IMR-90 (cell line): ENCODE measurements around the gene DAP3. TPM values are rescaled to one million over a fixed set of nuclear protein-coding genes. Genes with fewer than 3 reads are reported as not detected.
"Not testable (repeated sequence)": the region's sequence is repeated elsewhere in the genome, so short reads cannot be mapped to it uniquely, and the experiment has no call there.

ENCODE experiments used
- ATAC-seq: fragments of 200-7000 bp; cut with Tn5 transposase; 2 replicates; pipeline ENCODE4 v1.9.1; 2020; ENCODE audit warnings: low read depth, mild to moderate bottlenecking, moderate library complexity
- BruUV-seq: library from RNA; stranded (reverse); fragments of 400-500 nt; replicated peaks from 2 replicates; lab custom pipeline; 2021; lab: Mats Ljungman, UMichigan
- CTCF ChIA-PET: fragments of 300-600 bp; formaldehyde crosslinking; extraction: SDS; loops from one replicate; lab custom pipeline; 2021; ENCODE audit warnings: antibody characterized with exemption; lab: Yijun Ruan, JAX
- POLR2A ChIA-PET: fragments of 300-600 bp; sonication (Branson Sonifier 250); formaldehyde crosslinking; loops from one replicate; lab custom pipeline; 2022; ENCODE audit warnings: antibody characterized with exemption; ENCODE audit not compliant: unreplicated experiment; lab: Charles Lee
- DNase-seq: peaks from one replicate; pipeline ENCODE4 v3.0.0; 2013
- H2AFZ ChIP-seq: replicated peaks from 2 replicates; pipeline ENCODE3; 2013; ENCODE audit warnings: low read length, mild to moderate bottlenecking; ENCODE audit not compliant: poor library complexity
- H2AK5ac ChIP-seq: 2 replicates; pipeline ENCODE4 v1.6.1; 2013; ENCODE audit warnings: low read depth, low read length, inconsistent platforms
- H2AK9ac ChIP-seq: replicated peaks from 2 replicates; pipeline ENCODE3; 2013; ENCODE audit warnings: mild to moderate bottlenecking, low read depth, low read length, moderate library complexity; ENCODE audit not compliant: poor library complexity
- H2BK120ac ChIP-seq: 2 replicates; pipeline ENCODE4 v1.6.1; 2013; ENCODE audit warnings: low read depth, low read length, inconsistent platforms
- H2BK15ac ChIP-seq: 3 replicates; pipeline ENCODE4 v1.6.1; 2013; ENCODE audit warnings: low read depth, low read length, inconsistent platforms
- H2BK20ac ChIP-seq: 2 replicates; pipeline ENCODE4 v1.6.1; 2013; ENCODE audit warnings: low read depth, mild to moderate bottlenecking, inconsistent platforms, low read length, moderate library complexity
- H2BK5ac ChIP-seq: 2 replicates; pipeline ENCODE4 v1.6.1; 2013; ENCODE audit warnings: mild to moderate bottlenecking, low read depth, low read length, inconsistent platforms; ENCODE audit not compliant: poor library complexity, severe bottlenecking
- H3K14ac ChIP-seq: replicated peaks from 2 replicates; pipeline ENCODE4 v1.6.1; 2013; ENCODE audit warnings: low read depth, low read length, inconsistent platforms
- H3K18ac ChIP-seq: 2 replicates; pipeline ENCODE4 v1.6.1; 2013; ENCODE audit warnings: low read depth, low read length, control low read depth
- H3K23ac ChIP-seq: 2 replicates; pipeline ENCODE4 v1.6.1; 2013; ENCODE audit warnings: low read depth, low read length, inconsistent platforms
- H3K27ac ChIP-seq: 2 replicates; pipeline ENCODE4 v1.5.1; 2013; ENCODE audit warnings: mild to moderate bottlenecking, control low read depth, low read length; ENCODE audit not compliant: insufficient read depth
- H3K27me3 ChIP-seq: 2 replicates; pipeline ENCODE4 v1.6.1; 2013; ENCODE audit warnings: low read length; ENCODE audit not compliant: control insufficient read depth, insufficient read depth
- H3K36me3 ChIP-seq: 2 replicates; pipeline ENCODE4 v1.6.1; 2013; ENCODE audit warnings: low read length, mixed read lengths; ENCODE audit not compliant: control insufficient read depth, insufficient read depth
- H3K4ac ChIP-seq: 2 replicates; pipeline ENCODE4 v1.6.1; 2013; ENCODE audit warnings: low read depth, low read length, inconsistent platforms
- H3K4me1 ChIP-seq: 2 replicates; pipeline ENCODE4 v1.6.1; 2013; ENCODE audit warnings: low read length, mixed read lengths; ENCODE audit not compliant: control insufficient read depth, insufficient read depth
- H3K4me2 ChIP-seq: 2 replicates; pipeline ENCODE4 v1.6.1; 2013; ENCODE audit warnings: low read depth, mild to moderate bottlenecking, control low read depth, low read length, moderate library complexity
- H3K4me3 ChIP-seq: 2 replicates; pipeline ENCODE4 v1.5.1; 2013; ENCODE audit warnings: low read depth, mild to moderate bottlenecking, control low read depth, low read length, moderate library complexity; ENCODE audit not compliant: insufficient read depth
- H3K56ac ChIP-seq: 2 replicates; pipeline ENCODE4 v1.6.1; 2013; ENCODE audit warnings: low read length, inconsistent platforms; ENCODE audit not compliant: insufficient read depth; ENCODE audit errors: extremely low read depth
- H3K79me1 ChIP-seq, 2 experiments: 2 replicates each; pipeline ENCODE4 v1.6.1; 2013; ENCODE audit warnings: low read length in 2 of 2, inconsistent platforms in 1 of 2, low read depth in 1 of 2
- H3K9ac ChIP-seq: 2 replicates; pipeline ENCODE4 v1.6.1; 2013; ENCODE audit warnings: low read depth, low read length, control low read depth
- H3K9me1 ChIP-seq: 2 replicates; pipeline ENCODE4 v1.6.1; 2013; ENCODE audit warnings: low read length, inconsistent platforms; ENCODE audit not compliant: insufficient read depth
- H3K9me3 ChIP-seq: 2 replicates; pipeline ENCODE4 v1.6.1; 2013; ENCODE audit warnings: low read length; ENCODE audit not compliant: control insufficient read depth, insufficient read depth
- H4K20me1 ChIP-seq: 2 replicates; pipeline ENCODE4 v1.6.1; 2013; ENCODE audit warnings: low read length, inconsistent platforms; ENCODE audit not compliant: insufficient read depth
- H4K5ac ChIP-seq: 2 replicates; pipeline ENCODE4 v1.6.1; 2013; ENCODE audit warnings: mild to moderate bottlenecking, low read depth, low read length, control low read depth
- H4K8ac ChIP-seq, 2 experiments: 2 replicates each; pipeline ENCODE4 v1.6.1; 2013; ENCODE audit warnings: low read depth in 2 of 2, low read length in 2 of 2, control low read depth in 1 of 2, inconsistent platforms in 1 of 2
- H4K91ac ChIP-seq: 2 replicates; pipeline ENCODE4 v1.6.1; 2013; ENCODE audit warnings: low read depth, low read length, inconsistent platforms; ENCODE audit not compliant: insufficient read depth
- WGBS, 2 experiments: methylation state at CpG; one replicate each; pipeline versions ENCODE4 v1.1.5 to v1.1.7; 2013; ENCODE audit warnings: missing lambda C conversion rate in 2 of 2; ENCODE audit not compliant: insufficient read length in 1 of 2; ENCODE audit errors: extremely low coverage in 2 of 2; 5-methylcytosine and 5-hydroxymethylcytosine counted together
- dilution Hi-C: fragments of 300-500 bp; cut with HindIII; formaldehyde crosslinking; loops from one replicate; pipeline ENCODE4 v1.14.3; 2018; ENCODE audit warnings: low sequenced_read_pairs; ENCODE audit not compliant: unreplicated experiment
- in situ Hi-C: fragments of 300-500 bp; cut with MboI; formaldehyde crosslinking; loops from 3 replicates; pipeline ENCODE4 v1.14.3; 2019; ENCODE audit warnings: low sequenced_read_pairs, inconsistent platforms, mixed read lengths
- intact Hi-C: fragments of 100-400 bp; cut with micrococcal nuclease; formaldehyde crosslinking; loops from 2 replicates; pipeline ENCODE4 v1.10.0; 2022
- polyA plus RNA-seq, 3 experiments: library from polyadenylated mRNA; depleted of rRNA; stranded (reverse); fragments of >200 nt; gene quantifications; 2 replicates each; pipeline ENCODE4 v1.2.3, GENCODE V29; 2012; ENCODE audit warnings: low replicate concordance in 1 of 3
- total RNA-seq: library from RNA; depleted of rRNA; stranded (reverse); fragments of >200 nt; gene quantifications from 2 replicates; pipeline ENCODE4 v1.2.3, GENCODE V29; 2012

The DAP3 gene
- total and polyA plus RNA-seq, 2 of the 4 experiments (the other 2 are of a cell fraction) = 48.6 to 126 TPM

GRCh38 chr1:155701675-155702074, 12.8 kb downstream of the DAP3 start:
- H3K4ac ChIP-seq, H2AFZ ChIP-seq, H3K56ac ChIP-seq, H3K14ac ChIP-seq, H2BK15ac ChIP-seq, H2BK5ac ChIP-seq, H3K9me3 ChIP-seq, POLR2A ChIA-PET, H3K4me1 ChIP-seq, DNase-seq, H3K9me1 ChIP-seq, H4K91ac ChIP-seq, H3K36me3 ChIP-seq, H3K27ac ChIP-seq, BruUV-seq, ATAC-seq, H4K5ac ChIP-seq, intact Hi-C loops, H3K4me3 ChIP-seq, H3K27me3 ChIP-seq, H3K23ac ChIP-seq, H2AK5ac ChIP-seq, H3K18ac ChIP-seq, dilution Hi-C loops, CTCF ChIA-PET, H3K4me2 ChIP-seq, H2BK20ac ChIP-seq, H3K9ac ChIP-seq, in situ Hi-C loops, H2BK120ac ChIP-seq, H4K8ac ChIP-seq, H2AK9ac ChIP-seq: not testable (repeated sequence)
- peaks cover 63% of the 10 kb centered on the region for H4K20me1 ChIP-seq
- no CpG with 5 or more reads among the region's 2 CpGs for WGBS, 2 experiments
- peaks cover 18 to 72% of the 10 kb centered on the region in 2 experiments for H3K79me1 ChIP-seq
